ENCODE measurements around the gene BRINP3.

DNA sequence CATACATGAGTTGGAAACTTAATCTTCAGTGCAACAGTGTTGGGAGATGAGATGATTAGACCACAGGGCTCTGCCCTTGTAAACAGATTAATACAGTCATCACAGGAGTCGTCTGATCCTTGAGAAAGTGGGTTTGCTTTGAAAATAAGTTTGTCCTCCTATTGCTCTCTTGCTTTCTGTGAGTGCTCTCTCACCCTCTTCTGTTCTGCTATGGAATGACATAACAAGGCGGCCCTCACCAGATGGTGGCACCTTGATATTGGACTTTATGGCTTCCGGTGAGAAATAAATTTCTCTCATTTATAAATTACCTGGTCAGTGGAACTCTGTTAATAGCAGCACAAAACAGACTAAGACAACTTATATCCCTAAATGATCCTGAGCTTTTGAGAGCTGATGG is 353.6 kb downstream of the BRINP3 start:
- no peak for TF ChIP-seq POLR2A (IDR thresholded peaks at IDR 0.05)
- TF ChIP-seq, protein P1, sequence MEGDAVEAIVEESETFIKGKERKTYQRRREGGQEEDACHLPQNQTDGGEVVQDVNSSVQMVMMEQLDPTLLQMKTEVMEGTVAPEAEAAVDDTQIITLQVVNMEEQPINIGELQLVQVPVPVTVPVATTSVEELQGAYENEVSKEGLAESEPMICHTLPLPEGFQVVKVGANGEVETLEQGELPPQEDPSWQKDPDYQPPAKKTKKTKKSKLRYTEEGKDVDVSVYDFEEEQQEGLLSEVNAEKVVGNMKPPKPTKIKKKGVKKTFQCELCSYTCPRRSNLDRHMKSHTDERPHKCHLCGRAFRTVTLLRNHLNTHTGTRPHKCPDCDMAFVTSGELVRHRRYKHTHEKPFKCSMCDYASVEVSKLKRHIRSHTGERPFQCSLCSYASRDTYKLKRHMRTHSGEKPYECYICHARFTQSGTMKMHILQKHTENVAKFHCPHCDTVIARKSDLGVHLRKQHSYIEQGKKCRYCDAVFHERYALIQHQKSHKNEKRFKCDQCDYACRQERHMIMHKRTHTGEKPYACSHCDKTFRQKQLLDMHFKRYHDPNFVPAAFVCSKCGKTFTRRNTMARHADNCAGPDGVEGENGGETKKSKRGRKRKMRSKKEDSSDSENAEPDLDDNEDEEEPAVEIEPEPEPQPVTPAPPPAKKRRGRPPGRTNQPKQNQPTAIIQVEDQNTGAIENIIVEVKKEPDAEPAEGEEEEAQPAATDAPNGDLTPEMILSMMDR (IDR thresholded peaks at IDR 0.05 in 4 of 5, conservative IDR thresholded peaks at IDR 0.05 in 1 of 5) = no peak

Data from gastrocnemius medialis (tissue), 4 donors.